SK-N-SH treated with all-trans-retinoic acid at 6 μM for 48 hours (cell line): ENCODE results near the gene DDX3Y.

Source experiments
- ATAC-seq: fragments of 200-7000 bp; cut with Tn5 transposase; 3 replicates; pipeline ENCODE4 v1.9.1; 2020; ENCODE audit warnings: mild to moderate bottlenecking, moderate library complexity
- ARNTL ChIP-seq: fragments of 450-650 bp; formaldehyde crosslinking; IDR thresholded peaks from 2 replicates; pipeline ENCODE4 v1.5.0; 2020; ENCODE audit warnings: low read depth, mild to moderate bottlenecking, moderate library complexity, borderline replicate concordance
- BACH2 ChIP-seq: fragments of 250-450 bp; sonication (Bioruptor Pico); IDR thresholded peaks from 2 replicates; pipeline ENCODE4 v1.9.0; 2021; ENCODE audit warnings: mild to moderate bottlenecking, borderline replicate concordance
- CSDC2 ChIP-seq: fragments of 250-450 bp; sonication (Bioruptor Pico); IDR thresholded peaks from 2 replicates; pipeline ENCODE4 v1.5.0; 2020; ENCODE audit warnings: mild to moderate bottlenecking, moderate library complexity
- ESRRG ChIP-seq: fragments of 250-450 bp; sonication (Bioruptor Pico); IDR thresholded peaks from 2 replicates; pipeline ENCODE4 v1.6.1; 2021; ENCODE audit warnings: mild to moderate bottlenecking
- GLIS3 ChIP-seq: fragments of 250-450 bp; sonication (Bioruptor Pico); IDR thresholded peaks from 2 replicates; pipeline ENCODE4 v1.5.0; 2020; ENCODE audit warnings: mild to moderate bottlenecking, moderate library complexity
- ISL1 ChIP-seq: fragments of 250-450 bp; sonication (Bioruptor Pico); IDR thresholded peaks from 2 replicates; pipeline ENCODE4 v2.1.2; 2022; ENCODE audit warnings: mild to moderate bottlenecking, moderate library complexity
- OSR1 ChIP-seq: fragments of 250-450 bp; sonication (Bioruptor Pico); IDR thresholded peaks from 2 replicates; pipeline ENCODE4 v1.8.0; 2022; ENCODE audit warnings: moderate library complexity, mild to moderate bottlenecking, inconsistent platforms
- PPARA ChIP-seq: fragments of 250-450 bp; sonication (Bioruptor Pico); IDR thresholded peaks from 2 replicates; pipeline ENCODE4 v1.5.0; 2020; ENCODE audit warnings: mild to moderate bottlenecking, borderline replicate concordance
- SNAI2 ChIP-seq: fragments of 250-450 bp; sonication (Bioruptor Pico); IDR thresholded peaks from 2 replicates; pipeline ENCODE4 v1.5.0; 2020; ENCODE audit warnings: mild to moderate bottlenecking, moderate library complexity
- TCF4 ChIP-seq: fragments of 250-450 bp; sonication (Bioruptor Pico); IDR thresholded peaks from 2 replicates; pipeline ENCODE4 v1.8.0; 2021; ENCODE audit warnings: mild to moderate bottlenecking, moderate library complexity, borderline replicate concordance
- TOX ChIP-seq: fragments of 250-450 bp; sonication (Bioruptor Pico); IDR thresholded peaks from 2 replicates; pipeline ENCODE4 v1.8.0; 2021; ENCODE audit warnings: mild to moderate bottlenecking, moderate library complexity, borderline replicate concordance
- ZC3H10 ChIP-seq: fragments of 250-450 bp; sonication (Bioruptor Pico); IDR thresholded peaks from 2 replicates; pipeline ENCODE4 v1.5.1; 2021; ENCODE audit warnings: mild to moderate bottlenecking, moderate library complexity
- ZFP3 ChIP-seq: fragments of 250-450 bp; sonication (Bioruptor Pico); IDR thresholded peaks from 2 replicates; pipeline ENCODE4 v1.5.0; 2020; ENCODE audit warnings: mild to moderate bottlenecking, moderate library complexity
- ZFP30 ChIP-seq: fragments of 450-650 bp; formaldehyde crosslinking; IDR thresholded peaks from 2 replicates; pipeline ENCODE4 v1.5.0; 2022; ENCODE audit warnings: mild to moderate bottlenecking, moderate library complexity
- ZNF565 ChIP-seq: fragments of 450-650 bp; formaldehyde crosslinking; conservative IDR thresholded peaks from 2 replicates; pipeline ENCODE4 v1.5.0; 2020; ENCODE audit warnings: low read depth, mild to moderate bottlenecking, moderate library complexity
- ZNF70 ChIP-seq: fragments of 450-650 bp; formaldehyde crosslinking; IDR thresholded peaks from 2 replicates; pipeline ENCODE4 v1.5.0; 2020; ENCODE audit warnings: mild to moderate bottlenecking, moderate library complexity
- TF ChIP-seq, protein P1 (sequence below): fragments of 250-450 bp; sonication (Bioruptor Pico); IDR thresholded peaks from 2 replicates; pipeline ENCODE4 v1.8.0; 2021; ENCODE audit warnings: low read depth, mild to moderate bottlenecking, moderate library complexity, borderline replicate concordance
- TF ChIP-seq, protein P2 (sequence below): fragments of 250-450 bp; sonication (Bioruptor Pico); IDR thresholded peaks from 2 replicates; pipeline ENCODE4 v1.5.1; 2020; ENCODE audit warnings: low read depth, mild to moderate bottlenecking, moderate library complexity
- TF ChIP-seq, protein P3 (sequence below): fragments of 250-450 bp; sonication (Bioruptor Pico); IDR thresholded peaks from 2 replicates; pipeline ENCODE4 v1.5.1; 2021; ENCODE audit warnings: mild to moderate bottlenecking, moderate library complexity

Gene DDX3Y

DNA sequence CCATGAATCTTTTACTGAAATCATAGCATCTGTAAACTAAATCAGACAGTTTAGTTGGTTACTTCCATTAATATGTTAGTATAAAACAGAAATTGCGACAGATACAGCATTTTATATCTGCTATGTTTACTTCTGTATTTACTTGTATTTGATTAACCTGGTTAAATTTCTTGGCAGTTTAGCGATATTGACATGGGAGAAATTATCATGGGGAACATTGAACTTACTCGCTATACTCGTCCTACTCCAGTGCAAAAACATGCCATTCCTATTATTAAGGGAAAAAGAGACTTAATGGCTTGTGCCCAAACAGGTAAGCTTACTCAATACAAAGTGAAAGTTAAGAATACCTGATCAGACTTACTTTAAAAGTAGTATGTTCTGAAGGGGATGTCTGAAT, 8.9 kb downstream of the DDX3Y start:
- ATAC-seq: no peak
- no peak for TF ChIP-seq ESRRG (CRISPR knock-in tag)
- TF ChIP-seq TOX (CRISPR knock-in tag): no peak
- no peak for TF ChIP-seq GLIS3 (CRISPR knock-in tag)
- TF ChIP-seq CSDC2 (CRISPR knock-in tag): no peak
- no peak for TF ChIP-seq BACH2 (CRISPR knock-in tag)
- no peak for TF ChIP-seq ZFP30
- TF ChIP-seq, protein P1, sequence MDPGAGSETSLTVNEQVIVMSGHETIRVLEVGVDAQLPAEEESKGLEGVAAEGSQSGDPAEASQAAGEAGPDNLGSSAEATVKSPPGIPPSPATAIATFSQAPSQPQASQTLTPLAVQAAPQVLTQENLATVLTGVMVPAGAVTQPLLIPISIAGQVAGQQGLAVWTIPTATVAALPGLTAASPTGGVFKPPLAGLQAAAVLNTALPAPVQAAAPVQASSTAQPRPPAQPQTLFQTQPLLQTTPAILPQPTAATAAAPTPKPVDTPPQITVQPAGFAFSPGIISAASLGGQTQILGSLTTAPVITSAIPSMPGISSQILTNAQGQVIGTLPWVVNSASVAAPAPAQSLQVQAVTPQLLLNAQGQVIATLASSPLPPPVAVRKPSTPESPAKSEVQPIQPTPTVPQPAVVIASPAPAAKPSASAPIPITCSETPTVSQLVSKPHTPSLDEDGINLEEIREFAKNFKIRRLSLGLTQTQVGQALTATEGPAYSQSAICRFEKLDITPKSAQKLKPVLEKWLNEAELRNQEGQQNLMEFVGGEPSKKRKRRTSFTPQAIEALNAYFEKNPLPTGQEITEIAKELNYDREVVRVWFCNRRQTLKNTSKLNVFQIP (CRISPR knock-in tag): no peak
- TF ChIP-seq OSR1 (CRISPR knock-in tag): no peak
- no peak for TF ChIP-seq ZNF565 (CRISPR knock-in tag)
- no peak for TF ChIP-seq SNAI2 (CRISPR knock-in tag)
- TF ChIP-seq ZFP3 (CRISPR knock-in tag): no peak
- TF ChIP-seq ZC3H10 (CRISPR knock-in tag): no peak
- TF ChIP-seq, protein P2, sequence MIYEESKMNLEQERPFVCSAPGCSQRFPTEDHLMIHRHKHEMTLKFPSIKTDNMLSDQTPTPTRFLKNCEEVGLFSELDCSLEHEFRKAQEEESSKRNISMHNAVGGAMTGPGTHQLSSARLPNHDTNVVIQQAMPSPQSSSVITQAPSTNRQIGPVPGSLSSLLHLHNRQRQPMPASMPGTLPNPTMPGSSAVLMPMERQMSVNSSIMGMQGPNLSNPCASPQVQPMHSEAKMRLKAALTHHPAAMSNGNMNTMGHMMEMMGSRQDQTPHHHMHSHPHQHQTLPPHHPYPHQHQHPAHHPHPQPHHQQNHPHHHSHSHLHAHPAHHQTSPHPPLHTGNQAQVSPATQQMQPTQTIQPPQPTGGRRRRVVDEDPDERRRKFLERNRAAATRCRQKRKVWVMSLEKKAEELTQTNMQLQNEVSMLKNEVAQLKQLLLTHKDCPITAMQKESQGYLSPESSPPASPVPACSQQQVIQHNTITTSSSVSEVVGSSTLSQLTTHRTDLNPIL: no peak
- TF ChIP-seq, all 23 proteins: peak for 0

DNA sequence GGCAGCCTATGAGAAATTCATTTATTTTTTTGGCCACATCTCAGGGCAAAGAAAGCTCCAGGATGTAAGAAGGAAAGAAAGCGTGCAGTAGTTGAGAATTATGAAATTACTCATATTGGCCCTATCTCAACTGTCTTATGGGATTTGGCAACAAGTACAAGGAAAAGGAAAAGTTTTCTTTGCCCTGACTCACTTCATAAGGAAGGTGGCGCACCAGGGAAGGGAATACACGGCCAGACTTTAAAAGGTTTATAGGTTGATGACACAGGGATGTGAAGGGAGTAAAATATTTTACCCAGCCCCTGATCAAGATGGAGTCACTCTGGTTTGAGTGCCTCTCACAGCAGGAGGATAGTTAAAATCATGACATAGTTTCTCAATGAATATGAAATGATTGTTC, 23.4 kb downstream of the DDX3Y start:
- TF ChIP-seq, protein P3, sequence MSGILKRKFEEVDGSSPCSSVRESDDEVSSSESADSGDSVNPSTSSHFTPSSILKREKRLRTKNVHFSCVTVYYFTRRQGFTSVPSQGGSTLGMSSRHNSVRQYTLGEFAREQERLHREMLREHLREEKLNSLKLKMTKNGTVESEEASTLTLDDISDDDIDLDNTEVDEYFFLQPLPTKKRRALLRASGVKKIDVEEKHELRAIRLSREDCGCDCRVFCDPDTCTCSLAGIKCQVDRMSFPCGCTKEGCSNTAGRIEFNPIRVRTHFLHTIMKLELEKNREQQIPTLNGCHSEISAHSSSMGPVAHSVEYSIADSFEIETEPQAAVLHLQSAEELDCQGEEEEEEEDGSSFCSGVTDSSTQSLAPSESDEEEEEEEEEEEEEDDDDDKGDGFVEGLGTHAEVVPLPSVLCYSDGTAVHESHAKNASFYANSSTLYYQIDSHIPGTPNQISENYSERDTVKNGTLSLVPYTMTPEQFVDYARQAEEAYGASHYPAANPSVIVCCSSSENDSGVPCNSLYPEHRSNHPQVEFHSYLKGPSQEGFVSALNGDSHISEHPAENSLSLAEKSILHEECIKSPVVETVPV (CRISPR knock-in tag): no peak
- TF ChIP-seq TOX (CRISPR knock-in tag): no peak
- TF ChIP-seq ARNTL (CRISPR knock-in tag): no peak
- TF ChIP-seq ZNF70: no peak
- TF ChIP-seq BACH2 (CRISPR knock-in tag): no peak
- TF ChIP-seq CSDC2 (CRISPR knock-in tag): no peak
- TF ChIP-seq SNAI2 (CRISPR knock-in tag): no peak
- TF ChIP-seq, protein P1 (CRISPR knock-in tag): no peak
- ATAC-seq: no peak

DNA sequence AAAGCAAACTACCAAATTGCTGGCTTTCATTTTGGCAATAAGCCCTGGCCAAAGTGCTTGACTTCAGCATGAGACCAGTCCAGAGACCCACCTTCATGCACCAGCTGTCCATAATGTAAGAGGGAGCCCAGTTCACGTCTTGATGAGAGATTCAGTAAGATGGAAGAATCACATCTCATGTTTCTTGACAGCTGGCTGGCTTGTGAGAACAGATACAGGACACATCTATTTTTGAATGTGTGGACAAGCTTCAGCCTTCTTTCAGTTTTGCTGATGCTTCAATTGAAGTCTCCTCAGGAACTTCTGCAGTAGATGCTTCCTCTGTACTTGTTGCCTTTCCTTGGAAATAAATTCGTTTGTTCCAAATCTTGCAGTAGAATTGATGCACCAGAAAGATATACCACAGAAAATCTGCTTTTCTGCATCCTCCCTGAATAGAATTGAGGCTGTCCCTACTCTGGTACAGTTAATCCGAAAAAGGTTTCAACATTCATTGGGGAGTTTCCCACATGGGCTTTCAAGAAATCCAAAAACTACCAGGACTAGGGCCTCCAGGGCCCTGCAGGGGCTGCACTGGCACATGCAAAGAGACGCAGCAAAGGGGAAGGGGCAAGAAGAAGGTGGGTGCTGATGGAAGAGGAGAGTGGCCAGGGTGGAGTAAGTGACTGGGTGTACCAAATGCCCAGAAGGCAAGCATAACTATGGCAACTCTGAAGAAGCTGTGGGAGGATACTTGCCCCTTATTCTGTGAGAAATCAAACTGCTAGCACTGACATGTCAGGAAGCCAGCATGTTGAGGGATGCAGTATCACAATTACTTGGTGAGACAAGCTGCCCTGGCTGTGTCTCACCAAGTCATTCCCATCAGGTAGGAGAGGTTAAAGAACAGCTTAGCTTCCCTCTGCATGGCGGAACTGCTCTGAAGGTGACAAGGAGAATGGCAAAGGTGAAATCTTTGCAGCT, 37.3 kb downstream of the DDX3Y start:
- ATAC-seq: no peak
- TF ChIP-seq ARNTL (CRISPR knock-in tag): no peak
- no peak for TF ChIP-seq ZNF565 (CRISPR knock-in tag)
- TF ChIP-seq ZFP30: no peak
- no peak for TF ChIP-seq GLIS3 (CRISPR knock-in tag)
- no peak for TF ChIP-seq TCF4 (CRISPR knock-in tag)
- TF ChIP-seq TOX (CRISPR knock-in tag): no peak
- no peak for TF ChIP-seq ZFP3 (CRISPR knock-in tag)
- TF ChIP-seq ISL1: no peak
- TF ChIP-seq, protein P3 (CRISPR knock-in tag): no peak
- TF ChIP-seq CSDC2 (CRISPR knock-in tag): no peak
- TF ChIP-seq, protein P2: no peak
- no peak for TF ChIP-seq PPARA
- no peak for TF ChIP-seq SNAI2 (CRISPR knock-in tag)
- no peak for TF ChIP-seq ZNF70
- TF ChIP-seq, protein P1 (CRISPR knock-in tag): no peak
